Measurements from ENCODE around the gene FAM170B.

The FAM170B gene

DNA sequence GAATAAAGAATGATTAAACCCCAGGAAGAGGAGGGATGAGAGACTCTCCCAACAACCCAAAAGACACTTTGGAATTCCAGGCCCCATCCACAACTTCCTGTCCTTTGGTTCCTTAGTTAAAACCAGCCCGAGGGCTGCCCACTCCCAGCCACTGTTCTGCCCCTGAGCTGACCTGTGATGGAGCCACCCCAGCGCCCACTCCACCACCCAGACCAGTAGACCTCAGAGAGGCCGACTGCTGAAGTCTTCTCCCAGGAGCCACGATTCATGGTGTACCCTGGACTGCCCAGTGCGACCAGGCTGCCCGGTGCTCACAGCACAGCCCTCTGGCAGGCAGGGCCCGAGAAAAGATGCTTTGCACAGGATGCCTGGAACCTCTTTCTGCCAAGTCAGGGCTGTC, 25.2 kb downstream of the FAM170B start:
- H3K36me3 ChIP-seq, result no peaks in the 10 kb centered on the region
- no peaks in the 10 kb centered on the region for H3K9me3 ChIP-seq
- no peaks in the 10 kb centered on the region for H3K4me1 ChIP-seq (ENCODE audit: control insufficient read depth in 1 of 2, insufficient read depth in 1 of 2, low read depth in 1 of 2, low read length in 1 of 2)
- H3K27me3 ChIP-seq, result peaks cover 10% of the 10 kb centered on the region
- TF ChIP-seq CTCF (IDR thresholded peaks at IDR 0.05), result no peak
- no peak overlapping the region for H3K27ac ChIP-seq
- H3K4me3 ChIP-seq (ENCODE audit: low read depth in 1 of 2, low read length in 1 of 2), result no peak overlapping the region

DNA sequence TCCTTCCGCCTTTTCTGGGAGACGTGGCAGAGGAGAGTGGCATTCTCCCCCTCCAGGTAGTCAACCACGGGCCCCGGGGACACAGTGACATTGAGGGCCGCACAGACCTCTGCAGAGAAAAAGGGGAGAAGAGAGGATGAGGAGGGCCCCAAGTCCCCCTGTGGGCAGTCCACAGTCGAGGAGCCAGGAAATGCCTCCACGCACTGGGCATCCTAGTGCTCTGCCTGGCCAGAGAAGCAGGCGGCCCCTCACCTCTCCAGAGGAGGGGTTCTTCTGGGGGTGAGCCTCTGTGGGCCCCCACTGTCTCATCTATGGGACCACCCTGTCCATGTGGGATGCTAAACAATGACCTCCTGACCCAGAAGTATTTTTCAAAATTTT, 25.9 kb downstream of the FAM170B start:
- no peaks in the 10 kb centered on the region for H3K4me1 ChIP-seq (ENCODE audit: control insufficient read depth in 1 of 2, insufficient read depth in 1 of 2, low read depth in 1 of 2, low read length in 1 of 2)
- no peak overlapping the region for H3K4me3 ChIP-seq (ENCODE audit: low read depth in 1 of 2, low read length in 1 of 2)
- no peak for TF ChIP-seq CTCF (IDR thresholded peaks at IDR 0.05)
- H3K27me3 ChIP-seq, result peaks cover 2% of the 10 kb centered on the region
- H3K36me3 ChIP-seq, result no peaks in the 10 kb centered on the region
- no peaks in the 10 kb centered on the region for H3K9me3 ChIP-seq
- H3K27ac ChIP-seq, result no peak overlapping the region

DNA sequence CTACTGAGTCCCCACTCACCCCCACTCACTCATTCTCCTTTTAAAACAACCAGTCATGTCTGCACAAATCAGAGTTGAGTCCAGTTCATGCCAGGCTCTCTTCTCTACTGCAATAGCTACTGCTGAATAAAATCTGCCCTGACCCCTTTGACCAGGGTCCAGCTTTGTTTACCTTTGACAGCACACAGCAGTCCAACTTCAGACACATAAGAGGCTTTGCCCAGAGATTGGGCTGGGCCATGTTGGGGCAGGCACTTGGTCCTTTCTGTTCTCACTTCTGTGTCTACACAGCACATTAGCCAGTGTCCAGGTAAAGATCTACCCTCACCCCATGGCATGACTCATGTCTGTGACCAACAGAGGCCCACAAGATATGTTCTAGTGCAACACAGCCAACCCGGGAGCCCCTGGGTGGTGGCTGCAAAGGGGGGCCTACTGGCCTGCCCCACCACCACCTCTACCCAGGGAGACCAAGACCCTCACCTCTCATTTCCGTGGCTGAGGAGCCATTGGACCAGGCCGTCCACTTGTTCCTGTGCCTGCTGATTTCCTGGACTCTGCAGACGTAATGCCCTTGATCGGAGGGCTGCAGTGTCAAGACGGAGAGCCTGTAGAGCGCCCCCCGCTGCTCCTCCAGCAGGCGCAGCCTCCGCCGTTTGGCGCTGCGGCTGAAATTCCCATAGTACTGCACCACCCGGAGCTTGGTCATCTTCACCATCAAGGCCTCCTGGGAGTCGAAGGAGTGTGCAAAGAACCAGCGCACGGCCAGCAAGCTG, 26.5 kb downstream of the FAM170B start:
- Histone ChIP-seq H3K27me3 (no peaks in the 10 kb centered on the region), H3K9me3 (no peaks in the 10 kb centered on the region), H3K27ac (no peak overlapping the region), H3K4me1 (ENCODE audit: control insufficient read depth in 1 of 2, insufficient read depth in 1 of 2, low read depth in 1 of 2, low read length in 1 of 2) (no peaks in the 10 kb centered on the region), H3K36me3 (no peaks in the 10 kb centered on the region), H3K4me3 (ENCODE audit: low read depth in 1 of 2, low read length in 1 of 2) (no peak overlapping the region)
- TF ChIP-seq CTCF (IDR thresholded peaks at IDR 0.05), result no peak

DNA sequence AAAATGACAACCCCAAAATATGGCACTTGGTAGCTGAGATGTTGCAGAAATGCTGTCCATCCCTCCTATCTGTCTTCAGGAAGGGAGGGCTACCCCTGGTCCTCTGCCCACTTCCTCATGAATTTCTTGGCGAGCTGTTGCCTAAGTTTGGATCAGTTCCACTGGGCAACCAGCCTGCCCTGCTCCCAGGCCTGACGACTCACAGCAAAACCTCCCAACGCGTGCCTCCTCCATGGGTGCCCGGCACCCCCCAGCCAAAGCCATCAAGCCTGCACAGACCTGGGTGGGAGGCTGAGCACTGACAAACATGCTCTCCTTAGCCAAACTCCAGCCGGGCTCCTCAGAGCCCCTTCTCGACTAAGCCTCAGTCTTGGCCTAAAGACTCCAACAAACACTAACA, 27.4 kb downstream of the FAM170B start:
- H3K4me3 ChIP-seq (ENCODE audit: low read depth in 1 of 2, low read length in 1 of 2), result no peak overlapping the region
- no peaks in the 10 kb centered on the region for H3K36me3 ChIP-seq
- H3K4me1 ChIP-seq (ENCODE audit: control insufficient read depth in 1 of 2, insufficient read depth in 1 of 2, low read depth in 1 of 2, low read length in 1 of 2), result no peaks in the 10 kb centered on the region
- H3K27ac ChIP-seq, result no peak overlapping the region
- no peak for TF ChIP-seq CTCF (IDR thresholded peaks at IDR 0.05)
- H3K9me3 ChIP-seq, result no peaks in the 10 kb centered on the region
- H3K27me3 ChIP-seq, result no peaks in the 10 kb centered on the region

GRCh38 chr10:49105076-49105475, 28.7 kb downstream of the FAM170B start:
- Histone ChIP-seq H3K4me1 (ENCODE audit: control insufficient read depth in 1 of 2, insufficient read depth in 1 of 2, low read depth in 1 of 2, low read length in 1 of 2) (no peaks in the 10 kb centered on the region), H3K4me3 (ENCODE audit: low read depth in 1 of 2, low read length in 1 of 2) (no peak overlapping the region), H3K27ac (no peak overlapping the region), H3K36me3 (no peaks in the 10 kb centered on the region), H3K27me3 (no peaks in the 10 kb centered on the region), H3K9me3 (no peaks in the 10 kb centered on the region)
- no peak for TF ChIP-seq CTCF (IDR thresholded peaks at IDR 0.05)

All from neutrophil (primary cell).